SH-SY5Y (cell line): ENCODE data around the gene LSAMP.

Source experiments
- GATA2 ChIP-seq: IDR thresholded peaks from 2 replicates; pipeline ENCODE4 v1.6.1; 2011; ENCODE audit warnings: mild to moderate bottlenecking, low read depth, low read length
- GATA3 ChIP-seq: IDR thresholded peaks from 2 replicates; pipeline ENCODE4 v1.6.1; 2011; ENCODE audit warnings: low read depth, mild to moderate bottlenecking, low read length, moderate library complexity

GRCh38 chr3:116179091-116179490 is 266.2 kb downstream of the LSAMP start:
- TF ChIP-seq GATA3, result no peak
- TF ChIP-seq GATA2, result no peak
